Activated T-cell treated with anti-CD3 and anti-CD28 coated beads for 24 hours (primary cell): ENCODE data around the gene PPRC1.
A peak's percentile ranks its signal among the peaks of the same experiment; 100 is the strongest.

Experiments used
- DNase-seq: peaks from one replicate; pipeline ENCODE4 v3.0.0-alpha.2; 2020; ENCODE audit warnings: low read depth

PPRC1 gene

GRCh38 chr10:102146971-102147428 lies 14.2 kb downstream of the PPRC1 start:
- DNase-seq = no peak

GRCh38 chr10:102147561-102147960 lies 14.7 kb downstream of the PPRC1 start:
- no peak for DNase-seq

- DNase-seq = no peak
Observed at GRCh38 chr10:102148275-102148674, 15.4 kb downstream of the PPRC1 start.

- DNase-seq = no peak
Observed at GRCh38 chr10:102150970-102151773, 18.3 kb downstream of the PPRC1 start.

- DNase-seq = peak; percentile 100
Observed at GRCh38 chr10:102151774-102152544, 19.1 kb downstream of the PPRC1 start, which contains the start of gene NOLC1. Gene NOLC1 (plus strand): TSS chr10:102152389. CDS start chr10:102152411, 22 bp downstream.

- peak; percentile 41 for DNase-seq
Observed at GRCh38 chr10:102152545-102152890, 19.7 kb downstream of the PPRC1 start.

- no peak for DNase-seq
Observed at GRCh38 chr10:102153093-102153620, 20.3 kb downstream of the PPRC1 start.

- no peak for DNase-seq
Observed at GRCh38 chr10:102154466-102155116, 21.8 kb downstream of the PPRC1 start.

GRCh38 chr10:102157224-102157623 lies 24.4 kb downstream of the PPRC1 start:
- no peak for DNase-seq

- DNase-seq = no peak
Observed at GRCh38 chr10:102159051-102159597, 26.3 kb downstream of the PPRC1 start.

GRCh38 chr10:102159831-102160230 lies 27.0 kb downstream of the PPRC1 start:
- no peak for DNase-seq

GRCh38 chr10:102163342-102163989 lies 30.6 kb downstream of the PPRC1 start:
- DNase-seq = no peak

GRCh38 chr10:102167861-102168260 lies 35.0 kb downstream of the PPRC1 start:
- no peak for DNase-seq

GRCh38 chr10:102170602-102171001 lies 37.8 kb downstream of the PPRC1 start:
- DNase-seq = no peak

GRCh38 chr10:102172288-102172687 lies 39.4 kb downstream of the PPRC1 start:
- DNase-seq = no peak

GRCh38 chr10:102175415-102175814 lies 42.6 kb downstream of the PPRC1 start:
- no peak for DNase-seq

GRCh38 chr10:102184606-102185005 lies 51.8 kb downstream of the PPRC1 start:
- DNase-seq = no peak

GRCh38 chr10:102185272-102185671 lies 52.4 kb downstream of the PPRC1 start:
- no peak for DNase-seq

GRCh38 chr10:102185811-102186527 lies 53.1 kb downstream of the PPRC1 start:
- no peak for DNase-seq

GRCh38 chr10:102188298-102188940 lies 55.6 kb downstream of the PPRC1 start:
- DNase-seq = no peak
